Breast epithelium (tissue), 3 donors: ENCODE measurements around the gene TMEM18.

Source experiments
- POLR2AphosphoS5 ChIP-seq, 3 donors: sonication (generic); formaldehyde crosslinking; IDR thresholded peaks; one replicate each; pipeline ENCODE4 v1.6.1; 2017; ENCODE audit warnings: antibody characterized with exemption in 3 of 3
- TF ChIP-seq, protein P1 (sequence below), 3 donors: fragments of 450-650 bp; IDR thresholded peaks; one replicate each; pipeline ENCODE4 v1.5.1; 2016 to 2017; ENCODE audit warnings: antibody characterized with exemption in 3 of 3, mild to moderate bottlenecking in 3 of 3, moderate library complexity in 3 of 3

DNA sequence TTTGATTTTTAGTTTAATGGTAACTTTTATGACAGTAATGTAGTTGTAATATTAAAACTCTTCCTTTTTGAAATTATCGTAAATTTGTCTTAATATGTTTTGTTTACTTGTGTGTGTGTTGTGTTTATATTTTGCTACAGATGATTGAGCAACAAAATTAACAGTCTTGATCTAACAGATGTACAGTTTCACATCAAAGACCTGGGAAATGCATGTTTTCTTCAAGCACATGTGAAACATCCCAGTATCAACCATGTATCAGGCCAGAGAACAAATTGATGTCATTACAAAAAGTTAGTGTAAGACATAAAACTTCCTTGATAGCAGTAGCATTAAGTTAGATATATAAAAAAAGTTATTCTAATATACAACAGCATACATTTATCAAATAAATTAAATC is 45.5 kb downstream of the TMEM18 start:
- TF ChIP-seq, protein P1, sequence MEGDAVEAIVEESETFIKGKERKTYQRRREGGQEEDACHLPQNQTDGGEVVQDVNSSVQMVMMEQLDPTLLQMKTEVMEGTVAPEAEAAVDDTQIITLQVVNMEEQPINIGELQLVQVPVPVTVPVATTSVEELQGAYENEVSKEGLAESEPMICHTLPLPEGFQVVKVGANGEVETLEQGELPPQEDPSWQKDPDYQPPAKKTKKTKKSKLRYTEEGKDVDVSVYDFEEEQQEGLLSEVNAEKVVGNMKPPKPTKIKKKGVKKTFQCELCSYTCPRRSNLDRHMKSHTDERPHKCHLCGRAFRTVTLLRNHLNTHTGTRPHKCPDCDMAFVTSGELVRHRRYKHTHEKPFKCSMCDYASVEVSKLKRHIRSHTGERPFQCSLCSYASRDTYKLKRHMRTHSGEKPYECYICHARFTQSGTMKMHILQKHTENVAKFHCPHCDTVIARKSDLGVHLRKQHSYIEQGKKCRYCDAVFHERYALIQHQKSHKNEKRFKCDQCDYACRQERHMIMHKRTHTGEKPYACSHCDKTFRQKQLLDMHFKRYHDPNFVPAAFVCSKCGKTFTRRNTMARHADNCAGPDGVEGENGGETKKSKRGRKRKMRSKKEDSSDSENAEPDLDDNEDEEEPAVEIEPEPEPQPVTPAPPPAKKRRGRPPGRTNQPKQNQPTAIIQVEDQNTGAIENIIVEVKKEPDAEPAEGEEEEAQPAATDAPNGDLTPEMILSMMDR (IDR thresholded peaks at IDR 0.05) = no peak
- TF ChIP-seq POLR2AphosphoS5 (IDR thresholded peaks at IDR 0.05) = no peak
